ENCODE data around the gene ADAP1.

Gene ADAP1

DNA sequence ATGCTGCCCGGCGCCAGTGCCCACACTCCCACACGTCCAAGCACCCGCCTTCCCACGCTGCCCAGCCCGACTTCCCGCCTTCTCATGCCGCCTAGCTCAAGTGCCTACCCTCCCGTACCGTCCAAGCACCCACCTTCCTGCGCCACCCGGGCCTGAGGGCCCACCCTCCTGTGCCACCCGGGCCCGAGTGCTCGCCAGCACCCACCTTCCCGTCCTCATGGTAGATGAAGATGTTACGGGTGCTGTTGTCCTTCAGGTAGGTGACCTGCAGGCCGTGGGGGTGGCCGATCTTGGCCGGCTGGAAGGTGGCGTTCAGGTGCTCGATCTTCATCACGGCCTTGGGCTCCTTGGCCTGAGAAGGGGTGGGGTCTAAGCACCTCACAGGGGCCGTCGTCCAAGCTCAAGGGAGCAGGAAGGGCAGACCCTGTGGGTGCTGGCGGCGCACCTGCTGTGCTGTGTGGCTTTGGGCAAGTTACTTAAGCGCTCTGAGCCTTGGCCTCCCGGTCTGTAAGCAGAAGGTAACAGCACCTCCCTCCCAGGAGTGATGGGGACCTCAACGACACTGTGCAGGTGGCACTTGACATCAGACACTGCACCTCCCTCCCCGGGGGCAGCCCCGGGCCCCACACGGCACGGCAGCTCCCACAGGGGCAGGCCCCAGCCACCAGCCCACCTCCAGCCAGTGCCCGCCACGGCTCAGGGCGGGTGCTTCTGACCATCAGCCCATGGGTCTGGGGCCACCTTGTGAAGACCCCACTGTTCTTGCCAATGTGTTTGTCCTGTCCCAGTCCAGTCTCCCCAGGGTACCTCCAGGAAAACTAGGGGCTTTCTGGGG is 50.3 kb downstream of the ADAP1 start:
- H3K79me1 ChIP-seq (ENCODE audit: low read length) = peaks cover 3% of the 10 kb centered on the region
- no peak for DNase-seq
- no peak overlapping the region for H2AFZ ChIP-seq (ENCODE audit: insufficient read depth, low read length, poor library complexity)
- no peak overlapping the region for H2AK5ac ChIP-seq (ENCODE audit: low read length)
- peaks cover 3% of the 10 kb centered on the region for H3K27me3 ChIP-seq (ENCODE audit: insufficient read depth, low read length)
- H3K79me2 ChIP-seq (ENCODE audit: control insufficient read depth, insufficient read depth, low read length, poor library complexity) = no peaks in the 10 kb centered on the region
- no peaks in the 10 kb centered on the region for H3K36me3 ChIP-seq (ENCODE audit: control insufficient read depth in 1 of 2, insufficient read depth in 2 of 2, low read length in 2 of 2)
- no peak overlapping the region for H3K9ac ChIP-seq (ENCODE audit: low read length)
- no peak overlapping the region for H3K4me2 ChIP-seq (ENCODE audit: low read length)
- no peak overlapping the region for H2BK120ac ChIP-seq (ENCODE audit: insufficient read depth, low read length, poor library complexity)
- H3K9me3 ChIP-seq (ENCODE audit: insufficient read depth, low read depth, low read length) = peaks cover 11% of the 10 kb centered on the region
- H4K8ac ChIP-seq (ENCODE audit: low read depth, low read length) = no peak overlapping the region
- no peak overlapping the region for H2BK5ac ChIP-seq (ENCODE audit: low read depth, low read length, poor library complexity)
- H3K4ac ChIP-seq (ENCODE audit: low read depth, low read length) = no peak overlapping the region
- no peak overlapping the region for H3K14ac ChIP-seq (ENCODE audit: low read length)
- no peak overlapping the region for H4K91ac ChIP-seq (ENCODE audit: low read depth, low read length)
- no peak overlapping the region for H3K4me3 ChIP-seq (ENCODE audit: low read depth, low read length)
- H2BK12ac ChIP-seq (ENCODE audit: low read length) = no peak overlapping the region
- H3K18ac ChIP-seq (ENCODE audit: low read length) = no peak overlapping the region
- no peak overlapping the region for H4K12ac ChIP-seq (ENCODE audit: low read depth, low read length)
- H3K23ac ChIP-seq (ENCODE audit: low read length) = no peak overlapping the region
- no CpG with 5 or more reads among the region's 37 CpGs for WGBS (ENCODE audit: extremely low coverage, insufficient coverage, insufficient read length)
- H3K4me1 ChIP-seq (ENCODE audit: control insufficient read depth in 1 of 2, insufficient read depth in 2 of 2, low read length in 2 of 2) = peaks cover 0 to 7% of the 10 kb centered on the region in 2 experiments
- no peak overlapping the region for H3K27ac ChIP-seq (ENCODE audit: low read depth, low read length)

DNA sequence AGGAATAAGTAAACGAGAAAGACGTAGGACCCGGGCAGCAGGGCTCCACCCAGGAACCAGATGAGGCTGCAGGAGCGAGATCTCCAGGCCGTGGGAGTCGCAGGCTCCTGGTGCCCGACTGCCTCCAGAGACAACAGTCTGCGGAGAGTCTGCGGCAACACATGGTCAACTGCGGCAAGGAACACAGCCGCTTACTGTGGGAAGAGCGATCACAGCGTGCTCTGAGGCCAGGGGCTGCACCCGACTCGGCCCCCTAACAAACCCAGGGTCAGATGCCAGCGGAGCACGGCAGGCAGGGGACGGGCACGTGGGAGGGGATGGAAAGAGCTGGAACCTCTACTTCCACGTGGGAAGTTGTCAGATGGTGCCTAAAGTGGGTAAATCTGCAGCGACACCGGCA is 51.5 kb downstream of the ADAP1 start:
- no peak for DNase-seq
- Histone ChIP-seq H4K91ac (ENCODE audit: low read depth, low read length) (no peak overlapping the region), H3K18ac (ENCODE audit: low read length) (no peak overlapping the region), H3K23ac (ENCODE audit: low read length) (no peak overlapping the region), H4K12ac (ENCODE audit: low read depth, low read length) (no peak overlapping the region), H3K27me3 (ENCODE audit: insufficient read depth, low read length) (peaks cover 3% of the 10 kb centered on the region), H2AK5ac (ENCODE audit: low read length) (no peak overlapping the region), H3K4ac (ENCODE audit: low read depth, low read length) (no peak overlapping the region), H3K36me3 (ENCODE audit: control insufficient read depth in 1 of 2, insufficient read depth in 2 of 2, low read length in 2 of 2) (peaks cover 4 to 5% of the 10 kb centered on the region in 2 experiments), H3K79me2 (ENCODE audit: control insufficient read depth, insufficient read depth, low read length, poor library complexity) (no peaks in the 10 kb centered on the region), H3K27ac (ENCODE audit: low read depth, low read length) (no peak overlapping the region), H3K4me2 (ENCODE audit: low read length) (no peak overlapping the region), H3K14ac (ENCODE audit: low read length) (no peak overlapping the region), H4K8ac (ENCODE audit: low read depth, low read length) (no peak overlapping the region), H3K4me1 (ENCODE audit: control insufficient read depth in 1 of 2, insufficient read depth in 2 of 2, low read length in 2 of 2) (peaks cover 0 to 3% of the 10 kb centered on the region in 2 experiments), H3K9ac (ENCODE audit: low read length) (no peak overlapping the region), H2BK5ac (ENCODE audit: low read depth, low read length, poor library complexity) (no peak overlapping the region), H2BK12ac (ENCODE audit: low read length) (no peak overlapping the region), H2BK120ac (ENCODE audit: insufficient read depth, low read length, poor library complexity) (no peak overlapping the region), H2AFZ (ENCODE audit: insufficient read depth, low read length, poor library complexity) (no peak overlapping the region), H3K9me3 (ENCODE audit: insufficient read depth, low read depth, low read length) (peaks cover 7% of the 10 kb centered on the region), H3K79me1 (ENCODE audit: low read length) (no peaks in the 10 kb centered on the region), H3K4me3 (ENCODE audit: low read depth, low read length) (no peak overlapping the region)
- no CpG with 5 or more reads among the region's 22 CpGs for WGBS (ENCODE audit: extremely low coverage, insufficient coverage, insufficient read length)

GRCh38 chr7:901388-902154 is 52.9 kb downstream of the ADAP1 start:
- H2BK5ac ChIP-seq (ENCODE audit: low read depth, low read length, poor library complexity) = no peak overlapping the region
- no peak overlapping the region for H3K23ac ChIP-seq (ENCODE audit: low read length)
- H3K9me3 ChIP-seq (ENCODE audit: insufficient read depth, low read depth, low read length) = peaks cover 2% of the 10 kb centered on the region
- H4K8ac ChIP-seq (ENCODE audit: low read depth, low read length) = peak overlapping the region; percentile 13
- peaks cover 17% of the 10 kb centered on the region in 2 experiments for H3K36me3 ChIP-seq (ENCODE audit: control insufficient read depth in 1 of 2, insufficient read depth in 2 of 2, low read length in 2 of 2)
- H3K79me2 ChIP-seq (ENCODE audit: control insufficient read depth, insufficient read depth, low read length, poor library complexity) = no peaks in the 10 kb centered on the region
- H3K4me3 ChIP-seq (ENCODE audit: low read depth, low read length) = no peak overlapping the region
- peaks cover 0 to 3% of the 10 kb centered on the region in 2 experiments for H3K4me1 ChIP-seq (ENCODE audit: control insufficient read depth in 1 of 2, insufficient read depth in 2 of 2, low read length in 2 of 2)
- no peak overlapping the region for H3K9ac ChIP-seq (ENCODE audit: low read length)
- H3K27me3 ChIP-seq (ENCODE audit: insufficient read depth, low read length) = peaks cover 3% of the 10 kb centered on the region
- peak in 1 of 2 donors; percentile 44 for DNase-seq
- no peak overlapping the region for H4K91ac ChIP-seq (ENCODE audit: low read depth, low read length)
- no peak overlapping the region for H2BK120ac ChIP-seq (ENCODE audit: insufficient read depth, low read length, poor library complexity)
- no peaks in the 10 kb centered on the region for H3K79me1 ChIP-seq (ENCODE audit: low read length)
- H2AK5ac ChIP-seq (ENCODE audit: low read length) = no peak overlapping the region
- H3K27ac ChIP-seq (ENCODE audit: low read depth, low read length) = no peak overlapping the region
- no peak overlapping the region for H4K12ac ChIP-seq (ENCODE audit: low read depth, low read length)
- H3K4ac ChIP-seq (ENCODE audit: low read depth, low read length) = no peak overlapping the region
- H3K18ac ChIP-seq (ENCODE audit: low read length) = no peak overlapping the region
- H3K14ac ChIP-seq (ENCODE audit: low read length) = no peak overlapping the region
- peak overlapping the region; percentile 15 for H3K4me2 ChIP-seq (ENCODE audit: low read length)
- H2AFZ ChIP-seq (ENCODE audit: insufficient read depth, low read length, poor library complexity) = no peak overlapping the region
- no peak overlapping the region for H2BK12ac ChIP-seq (ENCODE audit: low read length)
- no CpG with 5 or more reads among the region's 24 CpGs for WGBS (ENCODE audit: extremely low coverage, insufficient coverage, insufficient read length)

- H3K27ac ChIP-seq (ENCODE audit: low read depth, low read length) = no peak overlapping the region
- H3K4me3 ChIP-seq (ENCODE audit: low read depth, low read length) = no peak overlapping the region
- H4K8ac ChIP-seq (ENCODE audit: low read depth, low read length) = no peak overlapping the region
- no peak overlapping the region for H3K4me2 ChIP-seq (ENCODE audit: low read length)
- peaks cover 2% of the 10 kb centered on the region for H3K9me3 ChIP-seq (ENCODE audit: insufficient read depth, low read depth, low read length)
- H4K91ac ChIP-seq (ENCODE audit: low read depth, low read length) = no peak overlapping the region
- H3K27me3 ChIP-seq (ENCODE audit: insufficient read depth, low read length) = peaks cover 3% of the 10 kb centered on the region
- no peak overlapping the region for H2BK120ac ChIP-seq (ENCODE audit: insufficient read depth, low read length, poor library complexity)
- no peak overlapping the region for H3K14ac ChIP-seq (ENCODE audit: low read length)
- no peak overlapping the region for H2BK12ac ChIP-seq (ENCODE audit: low read length)
- H2BK5ac ChIP-seq (ENCODE audit: low read depth, low read length, poor library complexity) = no peak overlapping the region
- no peak overlapping the region for H2AK5ac ChIP-seq (ENCODE audit: low read length)
- peaks cover 0 to 3% of the 10 kb centered on the region in 2 experiments for H3K4me1 ChIP-seq (ENCODE audit: control insufficient read depth in 1 of 2, insufficient read depth in 2 of 2, low read length in 2 of 2)
- no peaks in the 10 kb centered on the region for H3K79me2 ChIP-seq (ENCODE audit: control insufficient read depth, insufficient read depth, low read length, poor library complexity)
- DNase-seq = no peak
- H3K36me3 ChIP-seq (ENCODE audit: control insufficient read depth in 1 of 2, insufficient read depth in 2 of 2, low read length in 2 of 2) = peaks cover 20 to 22% of the 10 kb centered on the region in 2 experiments
- no peak overlapping the region for H3K4ac ChIP-seq (ENCODE audit: low read depth, low read length)
- no peak overlapping the region for H3K23ac ChIP-seq (ENCODE audit: low read length)
- no peaks in the 10 kb centered on the region for H3K79me1 ChIP-seq (ENCODE audit: low read length)
- WGBS (ENCODE audit: extremely low coverage, insufficient coverage, insufficient read length) = no CpG with 5 or more reads among the region's 8 CpGs
- no peak overlapping the region for H3K9ac ChIP-seq (ENCODE audit: low read length)
- no peak overlapping the region for H4K12ac ChIP-seq (ENCODE audit: low read depth, low read length)
- H3K18ac ChIP-seq (ENCODE audit: low read length) = no peak overlapping the region
- H2AFZ ChIP-seq (ENCODE audit: insufficient read depth, low read length, poor library complexity) = no peak overlapping the region
Observed at GRCh38 chr7:901041-901387, 53.5 kb downstream of the ADAP1 start.
